ENCODE results near the gene ADCY3.

- TF ChIP-seq USF2 (IDR thresholded peaks at IDR 0.05; ENCODE audit: borderline replicate concordance, low read depth, low read length) (no peak), POLR2A (IDR thresholded peaks at IDR 0.05; ENCODE audit: low read depth, low read length) (no peak), ZNF207 (IDR thresholded peaks at IDR 0.05; ENCODE audit: borderline replicate concordance) (no peak), ELK1 (IDR thresholded peaks at IDR 0.05; ENCODE audit: low read depth, low read length) (no peak), EZH2 (IDR thresholded peaks at IDR 0.05; ENCODE audit: borderline replicate concordance, control insufficient read depth, low read depth, low read length) (no peak)
Measured at GRCh38 chr2:24837996-24838513, 82.0 kb downstream of the ADCY3 start.
